ENCODE data around the gene FOSL1. TPM values are rescaled to one million over a fixed set of nuclear protein-coding genes. Genes with fewer than 3 reads are reported as not detected.

FOSL1 gene
- total RNA-seq, 1 donor from 2014 or later = 172 TPM

DNA sequence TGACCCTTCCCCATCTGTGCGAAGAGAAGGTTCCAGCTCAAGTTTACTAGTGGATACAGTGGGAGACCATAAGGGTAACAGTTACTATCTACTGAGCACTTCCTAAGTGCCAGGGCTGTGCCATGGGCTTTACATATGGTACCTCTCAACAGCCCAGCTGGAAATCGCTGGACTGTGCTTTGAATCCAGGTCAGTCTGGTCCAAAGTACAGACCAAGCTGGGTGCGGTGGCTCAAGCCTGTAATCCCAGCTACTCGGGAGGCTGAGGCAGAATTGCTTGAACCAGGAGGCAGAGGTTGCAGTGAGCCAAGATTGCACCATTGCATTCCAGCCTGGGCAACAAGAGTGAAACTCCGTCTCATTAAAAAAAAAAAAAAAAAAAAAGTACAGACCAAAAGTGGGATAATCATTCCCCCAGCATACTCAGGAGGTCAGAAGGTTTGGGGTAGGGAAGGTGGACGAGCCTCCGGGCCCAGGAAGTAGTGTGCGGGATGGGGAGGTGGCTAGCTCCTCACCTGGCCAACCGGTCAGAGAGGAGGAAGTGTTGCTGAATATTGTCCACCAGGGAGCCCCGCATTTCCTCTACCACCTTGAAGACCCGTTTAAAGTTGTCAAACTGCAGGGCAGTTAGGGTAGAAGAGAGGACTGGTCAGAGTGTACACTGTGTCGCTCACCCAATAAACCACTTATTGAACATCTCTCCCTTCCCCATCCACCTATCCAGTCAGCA is 14.2 kb downstream of the FOSL1 start:
- no peak for TF ChIP-seq CTCF (conservative IDR thresholded peaks at IDR 0.05; ENCODE audit: low read depth, low read length)
- no peak overlapping the region for H3K4me3 ChIP-seq (ENCODE audit: low read depth, low read length)
- no peak for DNase-seq (ENCODE audit: low read depth)

- no peak for DNase-seq (ENCODE audit: low read depth)
- H3K4me3 ChIP-seq (ENCODE audit: low read depth, low read length) = no peak overlapping the region
- TF ChIP-seq CTCF (conservative IDR thresholded peaks at IDR 0.05; ENCODE audit: low read depth, low read length) = no peak
These were observed 15.0 kb downstream of the FOSL1 start for GRCh38 chr11:65885231-65885630.

DNA sequence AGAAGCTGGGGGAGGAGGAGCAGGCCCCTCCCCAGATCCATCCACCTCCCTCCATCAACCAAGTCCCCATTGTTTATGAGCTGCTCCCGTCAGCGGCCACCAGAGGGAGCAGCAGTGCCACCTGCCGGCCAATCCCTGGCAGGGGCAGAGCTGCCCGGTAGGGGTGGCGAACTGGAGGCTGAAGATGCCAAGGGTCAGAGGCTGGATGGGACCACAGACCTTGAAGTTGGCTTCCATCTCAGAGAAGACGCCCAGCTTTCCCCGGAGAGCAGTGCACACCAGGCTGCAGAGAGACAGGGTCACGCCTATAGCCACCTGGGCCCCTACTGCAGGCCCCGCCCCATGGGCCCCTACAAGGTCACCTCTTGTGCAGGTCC is 15.5 kb downstream of the FOSL1 start:
- DNase-seq (ENCODE audit: low read depth) = no peak

DNA sequence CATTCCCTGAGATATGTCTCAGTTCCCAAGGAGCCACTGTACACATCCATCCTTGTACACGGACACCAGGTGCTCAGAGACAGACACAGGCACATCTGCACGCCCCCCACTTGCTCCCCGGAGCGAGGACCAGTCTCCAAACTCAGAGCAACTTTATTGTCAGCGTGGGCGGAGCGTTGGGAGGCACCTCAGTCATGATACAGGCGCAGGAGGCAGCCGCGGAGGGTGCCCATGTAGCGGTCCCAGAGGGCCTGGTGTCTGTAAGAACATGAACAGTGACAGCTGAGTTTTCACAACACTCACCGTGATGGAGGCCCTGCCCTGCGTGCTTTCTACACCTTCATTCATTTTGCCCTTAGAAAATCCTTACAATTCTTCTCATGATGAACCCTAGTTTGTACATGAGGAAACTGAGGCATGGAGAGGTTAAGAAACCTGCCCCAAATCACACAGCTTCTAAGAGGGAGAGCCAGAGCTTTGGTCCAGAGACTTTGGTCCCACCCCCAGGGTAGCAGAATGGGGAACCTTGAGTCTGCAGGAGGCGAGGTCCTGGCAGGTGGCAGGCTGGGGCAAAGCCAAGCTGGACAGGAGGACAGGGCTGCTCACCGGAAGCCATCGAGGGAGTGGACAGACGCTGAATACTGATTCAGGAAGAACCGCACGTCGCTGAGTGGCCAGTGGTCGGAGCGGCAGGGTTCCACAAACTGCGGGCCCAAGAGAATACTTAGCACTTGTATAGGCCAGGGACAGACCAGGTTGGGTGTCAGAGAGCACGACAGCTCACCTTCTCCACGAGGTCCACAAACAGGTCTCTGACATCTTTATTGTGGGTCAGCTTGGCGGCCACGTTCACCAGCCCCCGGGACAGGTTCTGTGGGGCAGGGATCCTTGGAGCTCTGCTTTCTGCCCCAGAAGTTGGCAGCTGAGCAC is 16.1 kb downstream of the FOSL1 start:
- TF ChIP-seq CTCF (conservative IDR thresholded peaks at IDR 0.05; ENCODE audit: low read depth, low read length) = no peak
- no peak for DNase-seq (ENCODE audit: low read depth)
- H3K4me3 ChIP-seq (ENCODE audit: low read depth, low read length) = no peak overlapping the region

More for the DNA sequence above, 15.5 kb downstream of the FOSL1 start:
- no peak overlapping the region for H3K4me3 ChIP-seq (ENCODE audit: low read depth, low read length)
- TF ChIP-seq CTCF (conservative IDR thresholded peaks at IDR 0.05; ENCODE audit: low read depth, low read length) = peak; percentile 100

DNA sequence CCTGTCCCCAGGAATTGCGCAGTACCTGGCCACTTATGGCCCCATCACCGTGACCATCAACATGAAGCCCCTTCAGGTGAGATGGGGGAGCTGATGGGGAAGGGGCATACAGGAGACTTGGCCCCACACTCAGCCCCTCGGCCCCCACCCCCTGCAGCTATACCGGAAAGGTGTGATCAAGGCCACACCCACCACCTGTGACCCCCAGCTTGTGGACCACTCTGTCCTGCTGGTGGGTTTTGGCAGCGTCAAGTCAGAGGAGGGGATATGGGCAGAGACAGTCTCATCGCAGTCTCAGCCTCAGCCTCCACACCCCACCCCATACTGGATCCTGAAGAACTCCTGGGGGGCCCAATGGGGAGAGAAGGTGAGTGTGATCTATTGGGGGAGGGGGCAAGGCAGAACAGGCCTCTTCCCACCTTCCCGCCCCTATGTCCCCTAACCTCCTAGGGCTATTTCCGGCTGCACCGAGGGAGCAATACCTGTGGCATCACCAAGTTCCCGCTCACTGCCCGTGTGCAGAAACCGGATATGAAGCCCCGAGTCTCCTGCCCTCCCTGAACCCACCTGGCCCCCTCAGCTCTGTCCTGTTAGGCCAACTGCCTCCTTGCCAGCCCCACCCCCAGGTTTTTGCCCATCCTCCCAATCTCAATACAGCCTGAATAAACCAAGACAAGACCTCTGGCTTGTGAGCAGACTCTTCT is 17.0 kb downstream of the FOSL1 start:
- no peak overlapping the region for H3K4me3 ChIP-seq (ENCODE audit: low read depth, low read length)
- no peak for DNase-seq (ENCODE audit: low read depth)
- TF ChIP-seq CTCF (conservative IDR thresholded peaks at IDR 0.05; ENCODE audit: low read depth, low read length) = no peak

DNA sequence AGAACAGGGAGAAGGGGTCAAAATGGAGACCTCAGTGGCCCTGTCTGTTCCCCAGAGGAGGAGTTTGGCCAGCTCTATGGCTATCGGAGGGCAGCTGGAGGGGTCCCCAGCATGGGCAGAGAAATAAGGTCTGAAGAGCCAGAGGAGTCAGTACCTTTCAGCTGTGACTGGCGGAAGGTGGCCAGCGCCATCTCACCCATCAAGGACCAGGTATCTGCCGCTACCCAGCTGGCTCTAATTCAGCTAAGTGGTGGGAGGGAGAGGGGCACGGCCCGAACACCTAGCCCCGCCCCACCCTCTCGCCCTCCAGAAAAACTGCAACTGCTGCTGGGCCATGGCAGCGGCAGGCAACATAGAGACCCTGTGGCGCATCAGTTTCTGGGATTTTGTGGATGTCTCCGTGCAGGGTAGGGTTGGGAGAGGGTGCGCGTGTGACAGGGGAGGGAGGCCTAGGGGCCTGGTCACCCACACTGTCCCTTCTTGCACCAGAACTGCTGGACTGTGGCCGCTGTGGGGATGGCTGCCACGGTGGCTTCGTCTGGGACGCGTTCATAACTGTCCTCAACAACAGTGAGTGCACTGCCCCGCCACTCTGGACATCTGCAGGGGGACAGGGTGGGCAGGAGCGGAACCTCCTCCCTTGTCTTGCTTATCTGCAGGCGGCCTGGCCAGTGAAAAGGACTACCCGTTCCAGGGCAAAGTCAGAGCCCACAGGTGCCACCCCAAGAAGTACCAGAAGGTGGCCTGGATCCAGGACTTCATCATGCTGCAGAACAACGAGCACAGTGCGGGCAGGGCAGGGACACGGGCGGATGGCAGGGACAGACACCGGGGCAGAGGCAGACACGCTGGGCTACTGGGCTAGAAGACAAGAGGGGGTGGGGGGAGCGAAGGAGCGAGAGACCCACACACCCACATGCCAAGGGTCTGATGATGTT is 17.8 kb downstream of the FOSL1 start:
- TF ChIP-seq CTCF (conservative IDR thresholded peaks at IDR 0.05; ENCODE audit: low read depth, low read length) = no peak

More for the DNA sequence above, 17.8 kb downstream of the FOSL1 start:
- DNase-seq (ENCODE audit: low read depth) = no peak
- H3K4me3 ChIP-seq (ENCODE audit: low read depth, low read length) = no peak overlapping the region

All from epithelial cell of proximal tubule (primary cell).